Activated CD8-positive, alpha-beta memory T cell treated with anti-CD3 and anti-CD28 coated beads, Interleukin-2, amount 50 U/mL, for 4 hours (primary cell): ENCODE data around the gene ORAI3.

Source experiments
- DNase-seq: peaks from one replicate; pipeline ENCODE4 v3.0.0-alpha.2; 2020

The ORAI3 gene

GRCh38 chr16:30972872-30973271 is 24.0 kb downstream of the ORAI3 start:
- DNase-seq = no peak

DNA sequence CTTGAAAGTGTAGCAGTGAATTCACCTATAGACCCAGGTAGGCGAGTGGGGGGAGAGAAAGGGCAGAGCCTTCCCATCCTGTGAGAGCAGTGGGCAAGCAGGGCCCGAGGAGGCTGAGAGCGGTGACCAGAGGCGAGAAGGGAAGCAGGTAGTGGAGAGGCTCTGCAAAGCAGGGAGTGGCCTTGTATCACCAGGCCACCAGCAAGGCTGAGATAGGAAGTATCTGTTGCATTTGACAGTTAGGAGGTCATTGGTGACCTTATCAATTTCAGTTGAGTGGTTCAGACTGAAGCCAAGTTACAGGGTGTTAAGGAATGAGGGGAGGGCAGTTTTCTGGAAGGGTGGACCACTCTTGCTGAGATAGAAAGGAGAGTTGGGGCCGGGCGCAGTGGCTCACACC is 25.5 kb downstream of the ORAI3 start:
- DNase-seq = no peak

GRCh38 chr16:30976486-30976885 is 27.6 kb downstream of the ORAI3 start:
- no peak for DNase-seq

- no peak for DNase-seq
Observed at GRCh38 chr16:30977502-30977901, 28.6 kb downstream of the ORAI3 start.

DNA sequence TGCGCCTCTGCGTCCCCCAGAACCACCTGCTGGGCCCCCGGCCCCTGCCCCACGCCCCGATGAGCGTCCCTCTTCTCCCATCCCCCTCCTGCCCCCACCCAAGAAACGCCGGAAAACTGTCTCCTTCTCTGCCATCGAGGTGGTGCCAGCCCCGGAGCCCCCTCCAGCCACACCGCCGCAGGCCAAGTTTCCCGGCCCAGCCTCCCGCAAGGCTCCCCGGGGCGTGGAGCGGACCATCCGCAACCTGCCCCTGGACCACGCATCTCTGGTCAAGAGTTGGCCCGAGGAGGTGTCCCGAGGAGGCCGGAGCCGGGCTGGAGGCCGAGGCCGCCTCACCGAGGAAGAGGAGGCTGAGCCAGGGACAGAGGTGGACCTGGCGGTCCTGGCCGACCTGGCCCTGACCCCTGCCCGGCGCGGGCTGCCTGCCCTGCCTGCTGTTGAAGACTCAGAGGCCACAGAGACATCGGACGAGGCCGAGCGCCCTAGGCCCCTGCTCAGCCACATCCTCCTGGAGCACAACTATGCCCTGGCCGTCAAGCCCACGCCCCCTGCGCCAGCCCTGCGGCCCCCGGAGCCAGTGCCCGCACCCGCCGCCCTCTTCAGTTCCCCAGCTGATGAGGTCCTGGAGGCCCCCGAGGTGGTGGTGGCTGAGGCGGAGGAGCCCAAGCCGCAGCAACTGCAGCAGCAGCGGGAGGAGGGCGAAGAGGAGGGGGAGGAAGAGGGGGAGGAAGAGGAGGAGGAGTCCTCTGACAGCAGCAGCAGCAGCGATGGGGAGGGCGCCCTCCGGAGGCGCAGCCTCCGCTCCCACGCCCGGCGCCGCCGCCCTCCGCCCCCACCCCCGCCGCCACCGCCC is 30.5 kb downstream of the ORAI3 start:
- DNase-seq = no peak

DNA sequence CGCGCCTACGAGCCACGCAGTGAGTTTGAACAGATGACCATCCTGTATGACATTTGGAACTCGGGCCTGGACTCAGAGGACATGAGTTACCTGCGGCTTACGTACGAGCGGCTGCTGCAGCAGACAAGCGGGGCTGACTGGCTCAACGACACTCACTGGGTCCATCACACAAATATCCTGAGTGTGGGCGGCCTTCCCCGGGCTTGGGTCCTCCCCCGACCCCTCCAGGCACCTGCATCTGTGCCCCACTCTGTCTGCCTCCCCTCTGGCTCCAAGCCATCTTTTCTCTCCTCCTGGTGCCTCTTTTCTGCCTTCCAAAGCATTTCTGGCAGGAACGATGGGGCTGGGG is 31.1 kb downstream of the ORAI3 start:
- DNase-seq = no peak

DNA sequence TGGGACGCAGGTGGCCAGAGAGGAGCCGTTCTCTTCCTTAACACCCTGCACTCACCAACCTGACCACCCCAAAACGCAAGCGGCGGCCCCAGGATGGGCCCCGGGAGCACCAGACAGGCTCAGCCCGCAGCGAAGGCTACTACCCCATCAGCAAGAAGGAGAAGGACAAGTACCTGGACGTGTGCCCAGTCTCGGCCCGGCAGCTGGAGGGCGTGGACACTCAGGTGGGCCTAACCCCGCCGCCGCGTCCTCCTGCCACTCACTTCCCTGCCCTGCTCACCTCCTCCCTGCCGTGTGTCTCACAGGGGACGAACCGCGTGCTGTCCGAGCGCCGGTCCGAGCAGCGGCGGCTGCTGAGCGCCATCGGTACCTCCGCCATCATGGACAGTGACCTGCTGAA is 31.6 kb downstream of the ORAI3 start:
- DNase-seq = no peak

- no peak for DNase-seq
Observed at GRCh38 chr16:30980959-30981358, 32.1 kb downstream of the ORAI3 start.

DNA sequence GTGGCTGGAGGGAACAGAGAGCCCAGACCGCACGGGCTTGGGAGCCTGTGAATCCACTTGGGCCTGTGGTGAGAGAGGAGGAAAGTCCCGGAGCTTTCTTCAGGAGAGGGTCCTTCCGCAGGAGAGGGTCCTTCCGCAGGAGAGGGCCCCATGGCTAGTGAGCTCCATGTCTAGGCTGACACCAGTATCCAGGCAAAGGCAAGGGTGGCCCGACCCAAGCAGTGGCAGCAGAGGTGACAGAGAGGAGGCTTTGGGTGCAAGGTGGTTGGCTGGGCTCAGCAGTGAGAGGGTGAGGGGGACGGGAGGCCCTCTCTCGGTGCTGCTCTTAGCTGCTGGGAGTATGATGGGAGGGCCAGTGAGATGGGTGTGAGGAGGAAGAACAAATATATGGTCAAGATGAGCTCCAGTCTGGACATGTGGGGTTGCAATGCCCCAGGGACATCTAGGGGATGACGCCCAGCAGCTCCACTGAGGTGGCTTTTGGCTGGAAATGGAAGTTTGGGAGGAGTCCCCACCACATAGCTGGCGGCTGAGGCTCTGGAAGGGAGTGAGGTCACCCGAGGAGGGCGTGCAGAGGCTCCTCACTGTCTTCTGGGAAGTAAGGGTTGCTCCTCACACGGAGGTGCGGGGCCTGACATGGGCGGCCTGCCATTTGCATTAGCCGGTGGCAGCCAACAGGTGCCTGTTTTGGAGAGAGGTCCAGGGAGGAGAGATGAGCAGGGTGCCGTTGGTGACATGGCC is 33.9 kb downstream of the ORAI3 start:
- no peak for DNase-seq

DNA sequence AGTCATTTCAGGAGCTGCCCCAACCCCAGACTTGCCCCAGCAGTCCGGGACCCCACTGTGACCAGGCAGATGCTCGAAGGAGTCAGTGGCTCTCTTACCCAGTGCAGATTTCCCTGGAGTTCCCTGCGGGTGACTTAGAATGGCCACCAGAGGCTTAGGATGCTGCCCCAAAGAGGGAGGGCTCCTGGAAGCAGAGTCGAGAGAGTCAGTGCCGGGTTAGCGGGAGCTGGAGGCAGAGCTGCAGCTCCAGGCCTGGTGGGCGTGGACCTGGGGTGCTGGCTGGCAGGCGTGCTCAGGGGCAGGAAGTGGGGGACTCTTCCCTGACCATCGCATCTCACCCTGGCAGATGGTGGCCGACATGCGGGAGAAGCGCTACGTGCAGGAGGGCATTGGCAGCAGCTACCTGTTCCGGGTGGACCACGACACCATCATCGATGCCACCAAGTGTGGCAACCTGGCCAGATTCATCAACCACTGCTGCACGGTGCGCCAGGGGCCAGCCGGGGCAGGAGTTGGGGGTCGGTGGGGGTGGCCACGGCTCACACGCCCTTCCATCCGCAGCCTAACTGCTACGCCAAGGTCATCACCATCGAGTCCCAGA is 34.5 kb downstream of the ORAI3 start:
- no peak for DNase-seq

DNA sequence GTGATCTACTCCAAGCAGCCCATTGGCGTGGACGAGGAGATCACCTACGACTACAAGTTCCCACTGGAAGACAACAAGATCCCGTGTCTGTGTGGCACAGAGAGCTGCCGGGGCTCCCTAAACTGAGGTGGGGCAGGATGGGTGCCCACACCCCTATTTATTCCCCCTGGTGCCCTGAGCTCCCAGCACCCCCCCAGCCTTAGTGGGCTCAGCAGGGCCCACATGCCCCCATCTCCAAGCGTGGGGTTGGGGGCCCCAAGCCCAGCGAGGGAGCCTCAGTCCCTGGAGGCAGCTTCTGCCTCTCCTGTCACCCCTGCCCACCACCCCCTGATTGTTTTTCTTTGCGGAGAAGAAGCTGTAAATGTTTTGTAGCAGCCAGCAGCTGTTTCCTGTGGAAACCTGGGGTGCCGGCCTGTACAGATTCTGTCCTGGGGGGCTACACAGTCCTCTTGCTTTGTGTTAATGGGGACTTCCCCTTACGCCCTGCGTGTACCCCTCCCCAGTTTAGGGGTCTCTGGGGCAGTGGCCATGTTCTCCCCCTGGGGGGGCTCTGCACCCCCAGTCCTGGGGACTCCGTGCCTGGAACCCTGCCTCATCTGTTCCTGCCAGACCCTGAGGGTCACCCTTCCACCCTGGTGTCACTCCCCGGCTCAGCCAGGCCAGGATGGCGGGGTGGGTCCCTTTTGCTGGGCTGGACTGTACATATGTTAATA is 35.2 kb downstream of the ORAI3 start:
- DNase-seq = no peak

DNA sequence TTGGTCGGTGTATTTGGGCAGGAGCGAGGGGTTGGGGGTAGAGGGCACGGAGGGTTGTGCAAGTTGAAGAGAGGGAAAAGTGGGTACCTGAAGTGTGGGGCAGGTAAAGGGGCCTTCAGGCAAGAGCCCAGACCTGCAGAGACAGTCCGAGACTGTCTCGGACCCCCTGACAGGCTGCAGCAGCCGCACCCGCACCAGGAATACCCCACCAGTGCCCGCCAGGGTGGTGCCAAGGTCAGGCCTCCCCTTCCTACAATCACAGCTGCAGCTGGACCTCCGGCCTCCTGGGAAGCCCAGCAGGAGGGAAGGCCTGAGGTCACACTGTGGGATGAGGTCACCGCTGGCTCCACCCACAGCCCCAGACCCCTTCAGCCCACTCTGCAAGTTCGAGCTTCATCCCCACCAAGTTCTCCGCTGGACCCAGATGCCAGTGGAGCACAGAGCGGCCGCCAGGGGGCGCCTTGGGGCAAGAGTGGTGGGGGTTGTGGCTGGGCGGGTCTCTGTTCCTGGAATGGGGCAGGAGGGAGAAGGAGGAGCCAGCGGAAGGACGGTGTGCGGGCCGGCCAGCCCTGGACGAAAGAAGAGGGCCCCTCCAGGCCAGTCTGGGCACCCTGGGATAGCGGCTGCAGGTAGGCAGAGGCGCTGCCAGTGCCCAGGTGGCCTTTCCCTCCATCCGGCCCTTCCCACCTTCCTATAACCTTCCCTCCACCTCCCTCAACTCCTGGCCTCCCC is 36.0 kb downstream of the ORAI3 start, which contains the start of gene HSD3B7:
Gene HSD3B7, plus strand, starts transcription at position 539 of the 732 bp plus-strand sequence. CDS start 452 bp downstream, outside the sequence.
- peak; percentile 82 for DNase-seq

GRCh38 chr16:30985401-30986128 is 36.7 kb downstream of the ORAI3 start:
- DNase-seq = no peak

DNA sequence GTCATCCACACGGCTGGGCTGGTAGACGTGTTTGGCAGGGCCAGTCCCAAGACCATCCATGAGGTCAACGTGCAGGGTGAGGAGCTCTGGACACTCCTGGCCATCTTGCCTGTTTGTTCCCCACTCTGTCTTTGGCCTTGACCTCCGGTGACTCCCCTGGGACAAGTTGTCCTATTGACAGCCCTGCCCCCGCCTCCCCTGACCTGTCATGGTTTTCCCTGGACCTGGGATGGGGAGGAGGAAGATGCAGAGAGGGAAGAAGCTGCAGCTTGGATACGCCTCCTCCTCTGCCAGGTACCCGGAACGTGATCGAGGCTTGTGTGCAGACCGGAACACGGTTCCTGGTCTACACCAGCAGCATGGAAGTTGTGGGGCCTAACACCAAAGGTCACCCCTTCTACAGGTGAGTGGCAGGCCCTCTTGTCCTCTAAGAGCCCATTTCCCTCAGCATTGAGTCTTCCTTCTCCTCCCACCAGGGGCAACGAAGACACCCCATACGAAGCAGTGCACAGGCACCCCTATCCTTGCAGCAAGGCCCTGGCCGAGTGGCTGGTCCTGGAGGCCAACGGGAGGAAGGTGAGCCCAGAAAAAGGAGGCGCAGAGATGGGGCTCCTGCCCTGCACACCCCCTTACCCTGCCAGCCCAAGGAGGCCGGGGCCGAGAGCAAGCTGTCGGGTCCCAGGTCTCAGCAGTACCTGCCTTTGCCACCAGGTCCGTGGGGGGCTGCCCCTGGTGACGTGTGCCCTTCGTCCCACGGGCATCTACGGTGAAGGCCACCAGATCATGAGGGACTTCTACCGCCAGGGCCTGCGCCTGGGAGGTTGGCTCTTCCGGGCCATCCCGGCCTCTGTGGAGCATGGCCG is 37.5 kb downstream of the ORAI3 start:
- DNase-seq = no peak

DNA sequence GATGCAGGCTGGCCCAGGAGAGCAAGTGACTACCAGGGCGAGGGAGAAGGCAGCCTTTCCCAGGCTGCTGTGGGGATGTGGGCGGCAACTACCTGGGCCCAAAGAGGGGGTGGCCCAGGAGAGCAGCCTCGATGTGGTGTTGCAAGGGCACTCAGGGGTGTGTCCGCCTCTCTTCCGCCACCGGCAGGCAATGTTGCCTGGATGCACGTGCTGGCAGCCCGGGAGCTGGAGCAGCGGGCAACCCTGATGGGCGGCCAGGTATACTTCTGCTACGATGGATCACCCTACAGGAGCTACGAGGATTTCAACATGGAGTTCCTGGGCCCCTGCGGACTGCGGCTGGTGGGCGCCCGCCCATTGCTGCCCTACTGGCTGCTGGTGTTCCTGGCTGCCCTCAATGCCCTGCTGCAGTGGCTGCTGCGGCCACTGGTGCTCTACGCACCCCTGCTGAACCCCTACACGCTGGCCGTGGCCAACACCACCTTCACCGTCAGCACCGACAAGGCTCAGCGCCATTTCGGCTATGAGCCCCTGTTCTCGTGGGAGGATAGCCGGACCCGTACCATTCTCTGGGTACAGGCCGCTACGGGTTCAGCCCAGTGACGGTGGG is 38.8 kb downstream of the ORAI3 start:
- no peak for DNase-seq

GRCh38 chr16:30989469-30990047 is 40.7 kb downstream of the ORAI3 start:
- DNase-seq = no peak

DNA sequence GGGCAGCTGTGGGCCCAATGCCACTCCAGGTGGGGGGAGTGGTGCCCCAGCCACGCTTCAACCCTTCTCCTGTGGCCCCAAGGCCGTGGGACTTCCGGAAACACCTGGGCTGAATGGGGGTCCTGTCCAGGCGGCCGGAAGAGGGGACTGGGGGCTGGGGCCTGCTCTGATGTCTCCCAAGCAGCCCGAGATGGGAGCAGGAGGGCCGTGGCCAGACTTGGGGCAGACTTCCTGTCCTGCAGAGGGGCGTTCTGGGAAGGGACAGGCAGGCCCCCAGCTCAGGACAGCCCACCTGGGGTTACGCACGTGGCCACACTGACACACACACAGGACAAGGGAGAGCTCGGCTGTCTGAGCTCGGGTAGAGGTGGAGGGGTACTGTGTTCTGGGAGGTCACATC is 41.2 kb downstream of the ORAI3 start:
- no peak for DNase-seq

- DNase-seq = no peak
Observed at GRCh38 chr16:30991052-30991451, 42.2 kb downstream of the ORAI3 start.

GRCh38 chr16:30992276-30992780 is 43.5 kb downstream of the ORAI3 start:
- no peak for DNase-seq
